GM19452 (cell line): ENCODE results near the gene NACAD.

Experiments used
- ATAC-seq: cut with Tn5 transposase; IDR thresholded peaks from one replicate; pipeline ENCODE4 v1.9.1; 2021; ENCODE audit not compliant: unreplicated experiment

The NACAD gene

GRCh38 chr7:45088821-45089340, at the start of gene NACAD:
NACAD (minus strand) TSS chr7:45088969; CDS start chr7:45088894, 75 bp downstream.
- ATAC-seq, result no peak

DNA sequence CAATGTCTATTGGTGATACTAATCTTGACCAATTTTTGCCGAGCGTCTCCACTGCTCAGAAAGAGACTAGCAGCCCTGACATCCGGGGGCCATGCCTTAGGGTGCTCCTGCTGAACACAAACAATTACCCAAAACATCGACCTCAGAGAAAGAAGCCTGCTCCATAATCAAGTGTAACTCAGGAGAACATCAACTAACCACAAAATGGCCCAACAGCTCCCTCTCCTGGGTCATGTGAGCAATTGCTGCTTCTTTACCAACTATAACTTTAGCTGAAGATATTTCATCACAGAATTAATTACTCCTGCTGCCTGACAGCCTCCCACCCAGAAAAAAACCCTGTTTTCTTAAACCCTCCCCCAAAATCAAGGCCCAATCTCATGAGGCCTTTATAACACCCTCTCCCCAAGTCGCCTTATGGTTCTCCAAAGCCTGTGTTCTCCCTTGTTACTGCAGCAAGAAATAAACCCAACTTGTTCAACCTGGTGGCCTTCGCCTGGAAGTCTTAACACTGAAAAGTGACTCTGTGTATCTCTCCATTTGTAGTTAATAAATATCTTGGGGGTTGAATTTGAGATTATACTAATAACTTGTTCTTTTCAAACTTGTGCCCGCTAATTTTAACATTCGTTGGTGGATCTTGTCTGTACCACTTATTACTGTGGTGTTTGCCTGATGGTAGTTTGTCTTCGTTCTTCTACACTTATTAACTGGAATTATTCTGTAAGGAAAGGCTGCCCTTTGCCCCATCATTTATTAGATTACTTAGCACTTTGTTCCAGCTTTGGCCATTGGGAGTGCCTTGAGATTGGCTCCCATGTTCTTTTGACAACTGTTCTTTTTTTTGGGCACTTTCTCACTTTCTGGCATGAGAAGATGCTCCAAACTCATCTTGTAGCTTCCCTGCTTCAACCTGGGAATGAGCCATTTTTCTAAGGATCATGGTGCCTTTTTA, 47.6 kb upstream of the NACAD start:
- ATAC-seq, result no peak

- ATAC-seq, result no peak
Observed at GRCh38 chr7:45133877-45134276, 45.1 kb upstream of the NACAD start.

- no peak for ATAC-seq
Observed at GRCh38 chr7:45133352-45133751, 44.6 kb upstream of the NACAD start.

DNA sequence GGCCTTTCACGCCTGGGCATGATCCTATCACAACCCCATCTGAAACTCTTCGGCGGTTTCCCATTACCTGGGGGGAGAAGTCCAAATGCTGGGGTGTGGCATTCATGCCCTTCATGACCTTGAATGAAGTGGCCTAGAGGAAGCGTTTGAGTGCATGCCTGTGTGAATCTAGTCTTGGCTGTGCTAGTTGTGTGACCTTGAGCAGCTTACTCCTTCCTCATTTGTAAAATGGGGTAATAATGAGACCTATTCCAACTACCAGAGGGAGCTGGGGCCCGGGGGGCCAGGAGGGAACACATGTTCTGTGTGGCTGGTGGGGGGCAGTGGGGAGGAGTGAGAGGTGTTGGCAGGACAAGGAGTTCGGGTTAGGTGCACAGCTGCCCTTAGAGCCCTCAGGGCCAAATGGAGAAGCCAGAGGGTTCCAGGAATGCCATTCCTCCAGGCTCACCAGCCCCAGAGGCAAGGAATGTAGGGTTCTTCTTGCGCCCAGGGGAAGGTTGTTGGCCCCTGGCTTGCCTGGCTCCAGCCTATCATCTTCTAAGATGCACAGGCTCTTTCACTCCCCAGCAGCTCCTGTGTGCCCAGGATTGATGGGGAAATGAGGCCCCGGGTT, 44.0 kb upstream of the NACAD start:
- ATAC-seq, result no peak

DNA sequence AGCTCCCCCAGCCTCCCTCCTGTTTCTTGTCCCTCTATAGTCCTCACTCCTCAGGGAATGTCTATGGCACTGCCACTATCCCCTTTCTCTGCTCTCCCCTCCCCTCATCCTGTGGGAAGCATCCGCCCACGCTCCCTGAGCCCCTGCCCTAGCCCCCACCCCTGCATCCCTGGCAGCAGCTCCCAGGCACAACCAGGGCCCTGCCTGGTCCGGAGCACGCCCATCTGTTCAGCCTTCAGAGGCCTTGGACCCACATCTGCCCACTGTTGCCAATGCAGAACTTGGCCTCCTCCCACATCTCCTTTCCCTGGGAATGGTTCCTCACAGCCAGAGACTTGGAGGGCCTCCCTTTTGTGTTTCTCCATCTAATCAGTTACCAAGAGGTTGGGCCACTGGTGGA, 43.1 kb upstream of the NACAD start:
- ATAC-seq, result no peak

DNA sequence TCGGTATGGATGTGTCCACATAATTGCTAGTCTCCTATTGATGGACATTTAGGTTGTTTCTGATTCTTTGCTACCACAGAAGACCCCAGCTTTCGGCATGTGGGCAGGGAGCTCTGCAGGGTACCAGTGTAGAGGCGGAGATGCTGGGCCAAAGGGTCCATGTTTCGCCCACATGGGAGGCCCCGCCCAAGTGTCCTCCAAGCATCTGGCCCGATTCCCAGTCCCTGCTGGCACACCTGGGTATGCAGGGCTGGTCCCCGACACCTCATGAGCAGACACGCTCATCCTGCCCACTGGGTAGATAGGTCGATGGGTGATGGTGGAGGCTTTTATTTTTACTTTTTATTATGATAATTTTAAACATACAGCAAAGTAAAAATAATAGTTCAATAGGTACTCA, 42.1 kb upstream of the NACAD start:
- no peak for ATAC-seq

DNA sequence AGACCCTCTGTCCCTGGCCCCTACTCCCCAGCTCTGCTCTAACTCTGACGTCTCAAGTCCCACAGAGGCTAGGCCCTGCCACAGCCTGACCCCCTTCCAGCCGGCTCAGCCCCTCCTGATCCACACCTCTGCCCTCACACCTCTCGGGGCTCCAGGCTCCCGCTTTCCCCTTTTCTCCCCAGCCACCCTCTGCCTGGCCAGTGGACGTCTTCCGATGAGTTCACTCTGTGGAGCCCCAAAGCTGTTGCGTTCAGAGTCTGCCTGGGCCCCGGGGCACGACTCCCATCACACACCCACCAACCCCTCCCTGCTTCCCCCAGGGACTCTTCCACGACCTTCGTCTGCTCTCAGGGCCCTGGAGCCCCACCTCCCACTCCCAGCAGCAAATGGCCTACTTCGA, 41.1 kb upstream of the NACAD start:
- no peak for ATAC-seq

GRCh38 chr7:45129181-45129800, 40.5 kb upstream of the NACAD start:
- ATAC-seq, result no peak

GRCh38 chr7:45126920-45127319, 38.2 kb upstream of the NACAD start:
- ATAC-seq, result no peak

GRCh38 chr7:45126201-45126600, 37.4 kb upstream of the NACAD start:
- ATAC-seq, result no peak

DNA sequence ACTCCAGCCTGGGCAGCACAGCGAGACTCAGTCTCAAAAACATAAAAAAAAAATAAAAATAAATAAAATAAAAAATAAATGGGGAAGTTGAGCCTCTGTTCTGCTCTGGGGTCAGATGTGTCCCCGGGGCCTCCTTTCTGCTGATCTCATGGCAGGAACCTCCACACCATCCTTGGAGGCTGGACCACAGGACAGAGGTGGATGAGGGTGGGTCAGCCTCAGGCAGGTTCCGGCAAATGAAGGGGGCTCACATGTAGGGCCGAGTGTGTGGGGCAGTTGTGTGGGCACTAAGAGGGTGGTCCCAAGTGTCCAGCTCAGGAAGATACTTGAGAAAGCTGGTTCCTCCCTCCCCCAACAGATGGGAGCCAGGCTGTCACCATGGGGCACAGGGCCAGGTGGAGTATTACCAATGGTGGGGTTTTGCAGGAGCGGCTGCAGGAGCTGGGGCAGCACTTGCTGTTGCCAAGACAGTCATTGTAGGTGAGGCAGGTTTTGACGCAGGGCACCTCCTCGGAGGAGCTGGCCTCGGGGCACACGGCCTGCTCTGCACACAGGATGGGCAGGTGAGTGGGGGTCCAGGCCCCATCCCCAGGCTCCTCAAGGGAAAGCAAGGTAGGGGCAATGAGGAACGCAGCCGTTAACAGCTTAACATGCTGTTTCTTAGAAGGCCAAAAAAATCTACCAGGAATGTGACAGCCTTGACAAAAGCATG, 36.6 kb upstream of the NACAD start:
- ATAC-seq, result no peak

- ATAC-seq, result no peak
Observed at GRCh38 chr7:45123913-45124710, 35.3 kb upstream of the NACAD start.

DNA sequence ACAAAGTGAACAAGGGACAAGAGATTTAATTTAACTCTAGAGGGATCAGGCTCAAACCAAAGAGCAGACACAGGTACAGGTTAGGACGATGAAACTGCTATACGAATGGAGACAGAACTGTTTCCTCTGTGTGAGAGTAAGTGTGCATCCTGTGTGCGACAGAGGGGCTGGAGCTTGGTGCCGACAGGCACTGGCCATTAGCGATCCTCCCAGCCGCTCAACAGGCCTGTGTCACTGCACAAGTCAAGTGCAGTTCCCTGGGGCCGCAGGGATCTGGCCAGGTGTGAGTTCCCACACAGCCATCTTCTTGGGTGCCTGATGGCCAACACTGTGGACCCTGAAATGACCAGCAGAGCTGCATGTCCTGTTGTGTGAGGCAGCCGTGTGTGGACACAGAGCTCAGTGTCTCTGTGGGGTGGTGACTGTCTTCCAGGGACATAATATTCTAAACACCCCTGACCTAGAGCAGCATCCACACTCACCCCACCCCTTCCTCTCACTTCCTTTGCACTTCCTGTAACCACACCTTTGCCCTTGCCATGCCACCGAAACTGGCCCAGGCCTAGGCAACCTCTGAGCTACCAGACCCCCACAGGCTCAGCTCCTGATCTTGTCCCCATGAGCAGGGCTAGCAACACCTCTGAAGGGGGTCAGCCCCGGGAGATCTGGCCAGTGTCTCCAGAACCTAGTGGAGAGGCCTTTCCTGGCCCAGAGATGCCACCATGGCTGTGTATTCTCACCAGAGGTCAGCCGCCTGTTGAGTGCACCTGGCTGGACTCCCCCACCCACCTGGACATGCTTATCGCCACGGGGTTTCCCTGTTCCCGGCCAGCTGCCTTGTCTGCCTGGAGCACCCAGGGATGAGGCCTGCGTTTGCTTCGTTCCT, 34.4 kb upstream of the NACAD start:
- ATAC-seq, result no peak

- no peak for ATAC-seq
Observed at GRCh38 chr7:45119550-45119949, 30.8 kb upstream of the NACAD start.

GRCh38 chr7:45118889-45119331, 30.1 kb upstream of the NACAD start:
- no peak for ATAC-seq

DNA sequence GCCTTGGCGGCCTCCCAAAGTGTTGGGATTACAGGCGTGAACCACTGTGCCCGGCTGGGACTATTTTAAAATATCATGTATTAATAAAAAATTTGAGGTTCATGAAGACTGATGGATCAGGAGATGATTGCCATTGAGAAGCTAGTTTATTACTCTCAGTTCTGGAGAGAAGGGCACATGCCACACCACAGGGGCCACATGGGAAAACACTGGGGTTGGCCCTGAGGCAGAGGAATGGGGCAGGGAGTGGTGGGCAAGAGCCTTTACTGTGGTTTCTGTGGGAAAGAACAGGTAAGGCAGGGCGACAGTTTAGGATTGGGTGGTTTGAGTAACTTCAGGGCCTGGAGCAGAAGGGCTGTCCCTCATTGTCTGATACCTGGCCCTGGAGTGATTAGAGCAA, 29.5 kb upstream of the NACAD start:
- ATAC-seq, result no peak

GRCh38 chr7:45117582-45117981, 28.8 kb upstream of the NACAD start:
- no peak for ATAC-seq

GRCh38 chr7:45116048-45116447, 27.3 kb upstream of the NACAD start:
- ATAC-seq, result no peak
